BE2C (cell line): ENCODE results near the gene ACAT2. TPM values are rescaled to one million over a fixed set of nuclear protein-coding genes. Genes with fewer than 3 reads are reported as not detected.
"Not testable (repeated sequence)": the region's sequence is repeated elsewhere in the genome, so short reads cannot be mapped to it uniquely, and the experiment has no call there.

Experiments
- DNase-seq: peaks from one replicate; pipeline ENCODE4 v3.0.0-alpha.2; 2020
- H3K27me3 ChIP-seq: fragments of 250-450 bp; sonication (Bioruptor Pico); 2 replicates; pipeline ENCODE4 v1.5.1; 2020; ENCODE audit warnings: mild to moderate bottlenecking
- H3K36me3 ChIP-seq: fragments of 250-450 bp; sonication (Bioruptor Pico); 2 replicates; pipeline ENCODE4 v1.5.1; 2020; ENCODE audit warnings: mild to moderate bottlenecking
- H3K4me1 ChIP-seq: fragments of 250-450 bp; sonication (Bioruptor Pico); 2 replicates; pipeline ENCODE4 v1.5.1; 2020
- H3K4me3 ChIP-seq: 2 replicates; pipeline ENCODE4 v1.5.1; 2011; ENCODE audit warnings: low read depth, low read length
- H3K9me3 ChIP-seq: fragments of 250-450 bp; sonication (Bioruptor Pico); 2 replicates; pipeline ENCODE4 v1.5.1; 2020
- CTCF ChIP-seq: IDR thresholded peaks from 2 replicates; pipeline ENCODE4 v1.5.1; 2012; ENCODE audit warnings: mild to moderate bottlenecking, low read depth, low read length
- polyA plus RNA-seq: library from polyadenylated mRNA; unstranded; fragments of >200 nt; gene quantifications from one replicate; pipeline ENCODE4 v1.2.1, GENCODE V29; 2012; ENCODE audit warnings: low read depth, missing spikeins; ENCODE audit not compliant: insufficient read length, insufficient read depth

ACAT2 gene
- polyA plus RNA-seq, result 12.2 TPM

DNA sequence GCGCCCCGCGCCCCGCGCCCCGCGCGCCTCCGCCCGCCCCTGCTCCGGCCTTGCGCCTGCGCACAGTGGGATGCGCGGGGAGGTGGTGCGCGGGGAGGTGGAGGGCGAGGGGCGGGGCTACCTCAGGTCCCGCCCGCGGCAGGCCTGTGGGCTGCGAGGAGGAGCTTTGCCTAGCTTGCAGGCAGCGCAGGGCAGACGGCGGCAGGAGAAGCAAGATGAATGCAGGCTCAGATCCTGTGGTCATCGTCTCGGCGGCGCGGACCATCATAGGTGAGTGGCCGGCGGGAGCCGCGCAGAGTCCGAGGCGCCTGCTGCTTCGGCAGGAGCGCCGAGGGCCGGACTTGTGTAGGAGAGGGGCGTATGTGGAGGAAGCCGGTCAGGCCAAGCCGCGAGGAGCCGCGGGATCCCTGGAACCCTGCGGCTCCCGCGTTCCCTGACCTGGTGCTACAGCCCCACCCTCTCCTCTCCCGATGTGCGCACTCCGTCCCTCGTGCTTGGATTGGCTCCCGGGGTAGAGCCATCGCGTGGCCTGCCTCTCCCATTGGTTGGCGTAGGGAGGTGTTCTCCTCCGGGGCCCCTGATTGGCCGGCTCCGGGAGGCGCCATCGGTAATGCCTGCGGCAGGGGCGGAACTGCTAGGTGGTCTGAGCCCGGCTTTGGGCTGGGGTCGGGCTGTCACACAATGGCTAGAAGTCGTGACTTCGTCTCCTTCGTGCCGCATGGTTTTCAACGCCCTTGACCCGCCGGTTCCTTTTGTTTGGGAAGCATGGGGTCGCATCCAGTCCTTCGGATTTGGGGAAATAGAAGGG, at the start of gene ACAT2:
TSS of gene ACAT2 (plus strand) at position 173 of the 808 bp plus-strand sequence. CDS start at position 216, 43 bp downstream.
- Histone ChIP-seq H3K27me3 (no peaks in the 10 kb centered on the region), H3K4me3 (peak within 1 kb of the TSS; percentile 90), H3K4me1 (no peaks in the 10 kb centered on the region), H3K9me3 (no peaks in the 10 kb centered on the region), H3K36me3 (peaks cover 42% of the 10 kb centered on the region)
- DNase-seq, result peak; percentile 97
- TF ChIP-seq CTCF, result no peak

DNA sequence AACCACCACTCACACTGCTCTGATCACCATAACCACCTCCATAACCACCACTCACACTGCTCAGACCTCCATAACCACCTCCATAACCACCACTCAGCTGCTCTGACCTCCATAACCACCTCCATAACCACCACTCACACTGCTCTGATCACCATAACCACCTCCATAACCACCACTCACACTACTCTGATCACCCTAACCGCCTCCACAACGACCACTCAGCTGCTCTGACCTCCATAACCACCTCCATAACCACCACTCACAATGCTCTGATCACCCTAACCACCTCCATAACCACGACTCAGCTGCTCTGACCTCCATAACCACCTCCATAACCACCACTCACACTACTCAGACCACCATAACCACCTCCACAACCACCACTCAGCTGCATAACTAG, 49.5 kb upstream of the ACAT2 start:
- not testable (repeated sequence) for DNase-seq, H3K9me3 ChIP-seq, H3K27me3 ChIP-seq, H3K36me3 ChIP-seq, H3K4me1 ChIP-seq, H3K4me3 ChIP-seq

DNA sequence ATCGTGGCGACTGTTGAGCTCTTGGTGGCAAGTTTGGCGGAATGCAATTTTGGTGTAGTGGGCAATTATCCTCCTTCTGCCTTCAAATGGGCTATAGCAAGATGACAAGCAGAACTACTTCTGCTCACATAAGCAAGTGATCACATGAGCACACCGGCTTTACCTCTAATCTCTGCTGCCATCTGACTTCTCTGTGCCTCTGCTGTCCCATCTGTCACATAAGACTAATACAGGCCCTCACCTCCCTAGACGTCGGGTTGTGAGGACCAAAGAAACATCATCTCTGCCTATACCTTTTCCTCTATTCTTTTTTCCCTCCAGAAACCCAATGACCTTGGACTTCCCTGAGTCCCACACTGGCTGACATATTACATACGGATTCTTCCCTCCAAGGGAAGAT, 47.9 kb upstream of the ACAT2 start:
- H3K4me1 ChIP-seq, result no peaks in the 10 kb centered on the region
- H3K9me3 ChIP-seq, result no peaks in the 10 kb centered on the region
- H3K4me3 ChIP-seq, result no peak overlapping the region
- H3K27me3 ChIP-seq, result no peaks in the 10 kb centered on the region
- TF ChIP-seq CTCF, result no peak
- no peaks in the 10 kb centered on the region for H3K36me3 ChIP-seq
- DNase-seq, result no peak

DNA sequence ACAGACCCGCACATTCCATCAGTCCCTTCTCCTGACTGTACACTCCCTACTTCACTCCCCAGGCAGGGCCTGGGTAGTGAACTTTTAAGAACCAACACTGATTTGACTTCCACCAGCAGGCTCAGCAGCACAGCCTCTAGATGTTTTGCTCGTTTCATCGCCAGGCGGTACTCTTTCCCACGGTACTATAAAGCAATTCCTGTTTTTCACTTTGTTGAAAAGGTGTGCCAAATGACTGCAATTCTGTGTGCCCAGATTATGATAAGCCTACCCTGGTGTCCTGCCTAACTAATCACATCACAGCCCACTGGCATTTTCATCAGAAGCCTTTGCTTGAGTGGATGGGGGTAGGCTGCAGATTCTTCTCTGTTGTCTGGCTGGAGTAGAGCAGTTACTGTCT, 47.4 kb upstream of the ACAT2 start:
- no peaks in the 10 kb centered on the region for H3K4me1 ChIP-seq
- H3K9me3 ChIP-seq, result no peaks in the 10 kb centered on the region
- no peaks in the 10 kb centered on the region for H3K27me3 ChIP-seq
- DNase-seq, result no peak
- H3K4me3 ChIP-seq, result no peak overlapping the region
- TF ChIP-seq CTCF, result no peak
- H3K36me3 ChIP-seq, result no peaks in the 10 kb centered on the region

GRCh38 chr6:159715166-159715565, 46.7 kb upstream of the ACAT2 start:
- no peaks in the 10 kb centered on the region for H3K36me3 ChIP-seq
- H3K27me3 ChIP-seq, result no peaks in the 10 kb centered on the region
- H3K4me3 ChIP-seq, result no peak overlapping the region
- no peaks in the 10 kb centered on the region for H3K4me1 ChIP-seq
- no peak for TF ChIP-seq CTCF
- no peak for DNase-seq
- no peaks in the 10 kb centered on the region for H3K9me3 ChIP-seq

- Histone ChIP-seq H3K4me3 (no peak overlapping the region), H3K36me3 (no peaks in the 10 kb centered on the region), H3K27me3 (no peaks in the 10 kb centered on the region), H3K9me3 (no peaks in the 10 kb centered on the region), H3K4me1 (no peaks in the 10 kb centered on the region)
- TF ChIP-seq CTCF, result no peak
- no peak for DNase-seq
Measured at GRCh38 chr6:159715605-159716004, 46.2 kb upstream of the ACAT2 start.
